ENCODE measurements around the gene RECK.

DNA sequence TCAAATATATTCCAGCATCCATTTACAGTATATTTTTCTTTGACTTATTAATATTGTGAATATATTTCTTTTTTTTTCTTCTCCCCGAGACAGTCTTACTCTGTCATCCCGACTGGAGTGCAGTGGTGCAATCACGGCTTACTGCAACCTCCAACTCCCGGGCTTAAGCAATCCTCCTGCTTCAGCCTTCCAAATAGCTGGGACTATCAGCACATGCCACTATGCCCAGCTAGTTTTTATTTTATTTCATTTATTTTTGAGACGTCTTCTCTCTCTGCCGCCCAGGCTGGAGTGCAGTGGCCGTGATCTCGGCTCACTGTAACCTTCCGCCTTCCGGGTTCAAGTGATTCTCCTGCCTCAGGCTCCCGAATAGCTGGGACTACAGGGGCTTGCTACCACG, 92.4 kb downstream of the RECK start:
- TF ChIP-seq POLR2A (IDR thresholded peaks at IDR 0.05), result no peak
- no peak for TF ChIP-seq CTCF (IDR thresholded peaks at IDR 0.05)
